ENCODE data around the gene RPP30. TPM values are rescaled to one million over a fixed set of nuclear protein-coding genes. Genes with fewer than 3 reads are reported as not detected.

The RPP30 gene
- total RNA-seq, 4 donors from 2014 or later: 28.4 to 40.9 (median 30.3) TPM

GRCh38 chr10:90890347-90890746, 18.6 kb downstream of the RPP30 start:
- TF ChIP-seq CTCF (IDR thresholded peaks at IDR 0.05; ENCODE audit: low read depth): no peak

- TF ChIP-seq CTCF (IDR thresholded peaks at IDR 0.05; ENCODE audit: low read depth): no peak
Measured at GRCh38 chr10:90893190-90893589, 21.4 kb downstream of the RPP30 start.

GRCh38 chr10:90905925-90906324, 34.2 kb downstream of the RPP30 start:
- TF ChIP-seq CTCF (IDR thresholded peaks at IDR 0.05; ENCODE audit: low read depth): no peak

GRCh38 chr10:90906596-90906995, 34.8 kb downstream of the RPP30 start:
- TF ChIP-seq CTCF (IDR thresholded peaks at IDR 0.05; ENCODE audit: low read depth): no peak

- TF ChIP-seq CTCF (IDR thresholded peaks at IDR 0.05; ENCODE audit: low read depth): no peak
Measured at GRCh38 chr10:90911133-90912051, 39.6 kb downstream of the RPP30 start.

- TF ChIP-seq CTCF (IDR thresholded peaks at IDR 0.05; ENCODE audit: low read depth): no peak
Measured at GRCh38 chr10:90912174-90912573, 40.4 kb downstream of the RPP30 start.

GRCh38 chr10:90912854-90913479, 41.2 kb downstream of the RPP30 start:
- no peak for TF ChIP-seq CTCF (IDR thresholded peaks at IDR 0.05; ENCODE audit: low read depth)
